ENCODE data around the gene TBC1D23. TPM values are rescaled to one million over a fixed set of nuclear protein-coding genes. Genes with fewer than 3 reads are reported as not detected.
A peak's percentile ranks its signal among the peaks of the same experiment; 100 is the strongest.

Gene TBC1D23
- total RNA-seq (10 to 100 TPM; 19.5 to 31.3 (median 23.4) TPM), polyA plus RNA-seq (10 to 100 TPM; 10.9 to 15.1 TPM)

GRCh38 chr3:100260685-100261484 is at the start of gene TBC1D23:
Gene TBC1D23 (plus strand): TSS chr3:100260992. CDS start chr3:100261019, 27 bp downstream.
- no peak for TF ChIP-seq CTCF (IDR thresholded peaks at IDR 0.05)
- Histone ChIP-seq H3K9me3 (no peaks in the 10 kb centered on the region), H3K27ac (peak within 1 kb of the TSS; percentile 91 to 96 (median 95)), H3K4me1 (peaks cover 19 to 39% (median 30%) of the 10 kb centered on the region in 3 donors), H3K27me3 (no peaks in the 10 kb centered on the region), H3K36me3 (no peaks in the 10 kb centered on the region), H3K4me3 (peak within 1 kb of the TSS; percentile 87 to 97 (median 92))
- intact Hi-C loops (cut with DNase I) = no loop called here
- peak; percentile 96 to 99 (median 98) for DNase-seq
- ATAC-seq = peak; percentile 98 to 99 (median 98)
- peak; percentile 98 for FAIRE-seq
- WGBS, 2 donors = 0% methylated on average over 49 of the region's 49 CpGs

DNA sequence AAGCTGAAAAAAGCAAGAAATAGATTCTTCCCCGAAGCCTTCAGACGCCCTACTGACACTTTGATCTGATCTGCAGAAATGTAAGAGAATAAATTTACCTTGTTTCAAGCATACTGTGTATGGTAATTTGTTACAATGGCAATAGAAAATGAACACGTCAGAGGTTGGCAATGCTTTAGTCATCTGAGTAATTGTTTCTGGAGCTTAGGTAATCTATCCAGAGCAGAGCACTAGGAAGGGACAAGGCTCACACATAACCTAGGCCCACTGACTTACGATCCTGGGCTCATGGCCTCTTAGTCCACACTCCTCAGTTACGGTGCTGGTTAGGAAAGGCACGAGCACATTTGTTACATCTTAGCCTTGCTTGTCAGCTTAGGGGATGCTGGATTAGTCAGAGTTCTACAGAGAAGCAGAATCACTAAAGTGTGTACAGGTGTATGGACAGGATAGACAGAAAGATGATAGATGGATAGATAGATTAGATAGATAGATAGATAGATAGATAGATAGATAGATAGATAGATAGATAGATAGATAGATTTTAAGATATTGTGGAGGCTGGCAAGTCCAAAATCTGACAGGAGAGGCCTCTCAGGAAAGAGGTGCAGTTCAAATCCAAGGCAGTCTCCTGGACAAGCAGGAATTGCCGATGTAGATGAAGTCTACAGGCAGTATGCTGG is 46.8 kb upstream of the TBC1D23 start:
- Histone ChIP-seq H3K9me3 (no peaks in the 10 kb centered on the region), H3K27me3 (no peaks in the 10 kb centered on the region), H3K4me3 (no peak overlapping the region), H3K36me3 (no peaks in the 10 kb centered on the region), H3K27ac (no peak overlapping the region), H3K4me1 (peaks cover 0 to 7% (median 0%) of the 10 kb centered on the region in 3 donors)
- DNase-seq = no peak
- ATAC-seq = no peak
- intact Hi-C loops (cut with DNase I) = no loop called here
- FAIRE-seq = no peak
- TF ChIP-seq CTCF (IDR thresholded peaks at IDR 0.05) = no peak
- 79 to 86% methylated on average over 7 of the region's 7 CpGs for WGBS, 2 donors

- no peak overlapping the region for H3K27ac ChIP-seq
- peaks cover 0 to 7% (median 0%) of the 10 kb centered on the region in 3 donors for H3K4me1 ChIP-seq
- no peaks in the 10 kb centered on the region for H3K9me3 ChIP-seq
- FAIRE-seq (no peak), ATAC-seq (no peak), DNase-seq (no peak)
- no peaks in the 10 kb centered on the region for H3K36me3 ChIP-seq
- H3K4me3 ChIP-seq = no peak overlapping the region
- no peaks in the 10 kb centered on the region for H3K27me3 ChIP-seq
- 36 to 48% methylated on average over 5 of the region's 5 CpGs for WGBS, 2 donors
- intact Hi-C loops (cut with DNase I) = no loop called here
- TF ChIP-seq CTCF (IDR thresholded peaks at IDR 0.05) = no peak
Measured at GRCh38 chr3:100214574-100214964, 46.2 kb upstream of the TBC1D23 start.

- 50 to 58% methylated on average over 1 of the region's 1 CpG for WGBS, 2 donors
- no peak for FAIRE-seq
- intact Hi-C loops (cut with DNase I) = no loop called here
Measured at GRCh38 chr3:100216713-100217112, 44.1 kb upstream of the TBC1D23 start.

More at GRCh38 chr3:100216713-100217112, 44.1 kb upstream of the TBC1D23 start:
- DNase-seq (no peak), ATAC-seq (no peak)
- no peaks in the 10 kb centered on the region for H3K27me3 ChIP-seq
- H3K4me1 ChIP-seq = no peaks in the 10 kb centered on the region
- no peaks in the 10 kb centered on the region for H3K9me3 ChIP-seq
- no peak for TF ChIP-seq CTCF (IDR thresholded peaks at IDR 0.05)
- H3K36me3 ChIP-seq = no peaks in the 10 kb centered on the region
- H3K27ac ChIP-seq = no peak overlapping the region
- H3K4me3 ChIP-seq = no peak overlapping the region
